Calu3 (cell line): ENCODE measurements around the gene SCFD2. TPM values are rescaled to one million over a fixed set of nuclear protein-coding genes. Genes with fewer than 3 reads are reported as not detected.

Experiments used
- BruUV-seq: library from RNA; stranded (reverse); fragments of 400-500 nt; replicated peaks from 2 replicates; lab custom pipeline; 2021; lab: Mats Ljungman, UMichigan
- CTCF ChIA-PET: fragments of 300-600 bp; sonication (Branson Sonifier 250); formaldehyde crosslinking; loops from one replicate; lab custom pipeline; 2022; ENCODE audit warnings: antibody characterized with exemption; lab: Charles Lee
- DNase-seq: peaks from one replicate; pipeline ENCODE4 v3.0.0; 2022
- H3K27ac Mint-ChIP-seq: one replicate; pipeline ENCODE4 v1.8.0; 2022; ENCODE audit warnings: mixed read lengths; ENCODE audit not compliant: unreplicated experiment
- H3K27me3 Mint-ChIP-seq: one replicate; pipeline ENCODE4 v1.8.0; 2022; ENCODE audit warnings: mixed read lengths; ENCODE audit not compliant: unreplicated experiment
- H3K36me3 Mint-ChIP-seq: one replicate; pipeline ENCODE4 v1.8.0; 2022; ENCODE audit warnings: mild to moderate bottlenecking, moderate library complexity, mixed read lengths; ENCODE audit not compliant: insufficient read depth, unreplicated experiment
- H3K4me1 Mint-ChIP-seq: one replicate; pipeline ENCODE4 v1.8.0; 2022; ENCODE audit warnings: mild to moderate bottlenecking, low read depth, mixed read lengths; ENCODE audit not compliant: unreplicated experiment
- H3K4me3 Mint-ChIP-seq: one replicate; pipeline ENCODE4 v1.8.0; 2022; ENCODE audit warnings: mild to moderate bottlenecking, low read depth, moderate library complexity, mixed read lengths; ENCODE audit not compliant: unreplicated experiment
- H3K9me3 Mint-ChIP-seq: one replicate; pipeline ENCODE4 v1.8.0; 2022; ENCODE audit warnings: low read depth, mixed read lengths; ENCODE audit not compliant: unreplicated experiment
- CTCF ChIP-seq: fragments of 200-600 bp; IDR thresholded peaks from one replicate; pipeline ENCODE4 v1.8.0; 2022; ENCODE audit warnings: antibody characterized with exemption; ENCODE audit not compliant: unreplicated experiment
- intact Hi-C: fragments of 100-400 bp; cut with micrococcal nuclease; formaldehyde crosslinking; loops from one replicate; pipeline ENCODE4 v1.10.0; 2022; ENCODE audit not compliant: unreplicated experiment
- total RNA-seq: library from RNA; stranded (reverse); gene quantifications from 2 replicates; pipeline ENCODE4 v1.2.3, GENCODE V29; 2022

SCFD2 gene
- total RNA-seq, 1 experiment from 2014 or later, result 16.7 TPM

- Mint-ChIP-seq H3K36me3 (no peaks in the 10 kb centered on the region), H3K27ac (no peak overlapping the region), H3K4me1 (no peaks in the 10 kb centered on the region), H3K27me3 (no peaks in the 10 kb centered on the region), H3K4me3 (no peak overlapping the region), H3K9me3 (no peaks in the 10 kb centered on the region)
- TF ChIP-seq CTCF, result no peak
- BruUV-seq, result no TSS peak
- no peak for DNase-seq
- CTCF ChIA-PET, result no interaction called here
- intact Hi-C loops, result no loop called here
These were observed 228.9 kb downstream of the SCFD2 start for GRCh38 chr4:53136954-53137353.

- no peaks in the 10 kb centered on the region for H3K27me3 Mint-ChIP-seq
- no peaks in the 10 kb centered on the region for H3K36me3 Mint-ChIP-seq
- H3K4me3 Mint-ChIP-seq, result no peak overlapping the region
- no peaks in the 10 kb centered on the region for H3K9me3 Mint-ChIP-seq
- BruUV-seq, result no TSS peak
- CTCF ChIA-PET, result no interaction called here
- TF ChIP-seq CTCF, result no peak
- no peaks in the 10 kb centered on the region for H3K4me1 Mint-ChIP-seq
- DNase-seq, result no peak
- intact Hi-C loops, result no loop called here
- no peak overlapping the region for H3K27ac Mint-ChIP-seq
These were observed 233.5 kb downstream of the SCFD2 start for GRCh38 chr4:53132132-53132891.

GRCh38 chr4:53131562-53131925, 234.3 kb downstream of the SCFD2 start:
- BruUV-seq, result no TSS peak
- CTCF ChIA-PET, result no interaction called here
- Mint-ChIP-seq H3K27ac (no peak overlapping the region), H3K4me1 (no peaks in the 10 kb centered on the region), H3K27me3 (no peaks in the 10 kb centered on the region), H3K36me3 (no peaks in the 10 kb centered on the region), H3K9me3 (no peaks in the 10 kb centered on the region), H3K4me3 (no peak overlapping the region)
- DNase-seq, result no peak
- no peak for TF ChIP-seq CTCF
- intact Hi-C loops, result no loop called here

GRCh38 chr4:53130896-53131561, 234.8 kb downstream of the SCFD2 start:
- no peak overlapping the region for H3K27ac Mint-ChIP-seq

More at GRCh38 chr4:53130896-53131561, 234.8 kb downstream of the SCFD2 start:
- CTCF ChIA-PET, result no interaction called here
- H3K9me3 Mint-ChIP-seq, result no peaks in the 10 kb centered on the region
- no peaks in the 10 kb centered on the region for H3K27me3 Mint-ChIP-seq
- intact Hi-C loops, result no loop called here
- DNase-seq, result no peak
- no TSS peak for BruUV-seq
- no peaks in the 10 kb centered on the region for H3K4me1 Mint-ChIP-seq
- no peak for TF ChIP-seq CTCF
- no peak overlapping the region for H3K4me3 Mint-ChIP-seq
- H3K36me3 Mint-ChIP-seq, result no peaks in the 10 kb centered on the region
